CD4-positive, alpha-beta T cell treated with Interleukin-21 for 1 hour (primary cell): ENCODE results near the gene MPO.

Experiments
- DNase-seq: peaks from one replicate; pipeline ENCODE4 v3.0.0-alpha.2; 2020

The MPO gene, protein sequence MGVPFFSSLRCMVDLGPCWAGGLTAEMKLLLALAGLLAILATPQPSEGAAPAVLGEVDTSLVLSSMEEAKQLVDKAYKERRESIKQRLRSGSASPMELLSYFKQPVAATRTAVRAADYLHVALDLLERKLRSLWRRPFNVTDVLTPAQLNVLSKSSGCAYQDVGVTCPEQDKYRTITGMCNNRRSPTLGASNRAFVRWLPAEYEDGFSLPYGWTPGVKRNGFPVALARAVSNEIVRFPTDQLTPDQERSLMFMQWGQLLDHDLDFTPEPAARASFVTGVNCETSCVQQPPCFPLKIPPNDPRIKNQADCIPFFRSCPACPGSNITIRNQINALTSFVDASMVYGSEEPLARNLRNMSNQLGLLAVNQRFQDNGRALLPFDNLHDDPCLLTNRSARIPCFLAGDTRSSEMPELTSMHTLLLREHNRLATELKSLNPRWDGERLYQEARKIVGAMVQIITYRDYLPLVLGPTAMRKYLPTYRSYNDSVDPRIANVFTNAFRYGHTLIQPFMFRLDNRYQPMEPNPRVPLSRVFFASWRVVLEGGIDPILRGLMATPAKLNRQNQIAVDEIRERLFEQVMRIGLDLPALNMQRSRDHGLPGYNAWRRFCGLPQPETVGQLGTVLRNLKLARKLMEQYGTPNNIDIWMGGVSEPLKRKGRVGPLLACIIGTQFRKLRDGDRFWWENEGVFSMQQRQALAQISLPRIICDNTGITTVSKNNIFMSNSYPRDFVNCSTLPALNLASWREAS

DNA sequence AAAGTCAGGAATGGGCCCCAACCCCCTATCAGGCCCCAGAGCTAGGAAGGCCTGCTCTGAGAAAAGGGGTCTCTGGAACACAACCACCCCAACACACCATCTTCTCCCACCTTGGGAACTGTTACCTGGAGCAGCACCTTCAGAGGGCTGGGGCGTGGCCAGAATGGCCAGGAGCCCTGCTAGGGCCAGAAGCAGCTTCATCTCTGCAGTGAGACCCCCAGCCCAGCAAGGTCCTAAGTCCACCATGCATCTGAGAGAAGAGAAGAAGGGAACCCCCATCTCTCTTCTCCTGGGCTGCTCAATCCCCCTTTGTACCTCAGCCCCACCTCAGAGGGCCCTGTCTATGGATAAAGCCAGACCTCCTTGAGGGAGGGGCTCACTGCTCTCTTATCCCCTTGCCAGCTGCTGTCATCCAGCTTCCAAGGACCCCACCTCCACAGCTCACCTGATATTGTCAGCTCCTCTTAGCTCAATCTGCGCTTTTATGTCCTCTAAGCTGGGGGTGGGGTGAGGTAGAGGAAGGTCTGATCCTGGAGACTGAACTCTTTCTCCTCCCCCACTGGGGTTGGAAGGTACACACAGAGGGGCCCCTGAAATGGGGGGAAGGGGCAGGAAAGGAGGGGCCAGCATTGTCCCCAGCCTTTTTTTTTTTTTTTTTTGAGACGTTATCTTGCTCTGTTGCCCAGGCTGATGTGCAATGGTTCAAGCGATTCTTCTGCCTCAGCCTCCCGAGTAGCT, at the start of gene MPO:
Gene MPO (minus strand): TSS at position 456 of the 738 bp plus-strand sequence. CDS start 177 bp downstream, at position 279.
- DNase-seq = no peak

DNA sequence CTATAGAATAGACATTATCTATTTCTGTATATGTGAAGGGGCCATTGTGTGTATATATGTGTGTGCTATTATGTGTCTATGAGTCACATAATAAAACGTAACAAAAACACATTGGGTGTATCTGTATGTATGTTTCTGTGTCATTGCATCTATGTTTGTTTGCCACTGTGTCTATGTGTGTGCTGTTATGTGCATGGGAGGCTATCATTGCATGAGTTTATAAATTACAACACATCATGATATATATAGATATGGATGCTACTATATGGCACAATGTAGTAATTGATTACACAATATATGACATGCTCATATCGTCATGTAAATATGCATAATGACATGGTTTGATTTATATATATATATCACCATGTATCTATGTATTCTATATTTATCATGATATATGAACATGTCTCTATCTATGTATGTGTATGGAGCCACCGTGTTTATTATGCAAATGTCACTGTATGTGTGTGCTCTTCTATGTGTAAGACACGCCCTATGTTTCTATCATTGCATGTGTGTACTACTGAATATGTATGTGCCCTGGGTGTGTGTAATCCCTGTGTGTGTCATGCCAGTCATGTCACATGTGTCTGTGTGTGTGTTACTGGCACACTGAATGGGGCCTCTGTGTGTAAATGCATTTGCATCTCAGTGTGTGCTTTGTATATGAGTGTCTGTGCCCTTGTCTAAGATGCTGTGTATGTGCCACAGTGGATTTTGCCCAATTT, 49.2 kb upstream of the MPO start:
- peak; percentile 72 for DNase-seq

DNA sequence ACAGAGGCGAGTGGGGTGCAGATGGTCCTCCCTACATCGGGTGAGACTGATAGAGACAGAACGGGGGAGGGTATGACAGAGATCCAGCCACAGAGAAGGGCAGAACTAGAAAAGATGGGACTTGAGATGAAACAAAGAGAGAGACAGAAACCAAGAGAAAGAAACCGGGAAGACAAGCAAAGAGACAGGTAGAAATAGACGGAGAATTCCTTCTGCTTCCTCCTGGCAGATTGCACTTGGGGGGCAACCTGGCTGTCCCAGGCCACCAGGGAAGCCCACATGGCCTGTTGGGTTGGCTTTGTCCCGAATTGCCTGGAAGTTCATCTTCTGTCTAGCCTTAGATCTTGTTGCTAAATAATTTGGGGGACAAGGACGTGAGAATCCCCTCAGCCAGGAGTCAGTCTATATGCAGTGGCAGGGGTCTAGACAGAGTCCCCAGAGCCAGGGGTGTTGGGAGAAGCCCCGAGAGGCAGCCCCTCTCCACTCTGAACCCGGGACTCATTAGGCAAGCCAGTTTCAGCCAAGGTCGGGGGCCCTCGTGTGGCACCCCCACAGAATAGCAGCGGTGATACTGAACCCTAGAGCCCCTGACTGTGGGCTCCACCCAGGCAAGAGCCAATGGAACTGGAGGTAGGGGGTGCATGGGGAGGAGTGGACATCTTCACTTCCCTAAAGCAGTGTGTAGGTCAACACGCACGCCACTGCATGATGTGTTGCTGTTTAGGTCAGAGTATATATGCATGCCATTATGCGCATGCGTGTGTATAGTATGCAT, 48.5 kb upstream of the MPO start:
- peak; percentile 83 for DNase-seq

DNA sequence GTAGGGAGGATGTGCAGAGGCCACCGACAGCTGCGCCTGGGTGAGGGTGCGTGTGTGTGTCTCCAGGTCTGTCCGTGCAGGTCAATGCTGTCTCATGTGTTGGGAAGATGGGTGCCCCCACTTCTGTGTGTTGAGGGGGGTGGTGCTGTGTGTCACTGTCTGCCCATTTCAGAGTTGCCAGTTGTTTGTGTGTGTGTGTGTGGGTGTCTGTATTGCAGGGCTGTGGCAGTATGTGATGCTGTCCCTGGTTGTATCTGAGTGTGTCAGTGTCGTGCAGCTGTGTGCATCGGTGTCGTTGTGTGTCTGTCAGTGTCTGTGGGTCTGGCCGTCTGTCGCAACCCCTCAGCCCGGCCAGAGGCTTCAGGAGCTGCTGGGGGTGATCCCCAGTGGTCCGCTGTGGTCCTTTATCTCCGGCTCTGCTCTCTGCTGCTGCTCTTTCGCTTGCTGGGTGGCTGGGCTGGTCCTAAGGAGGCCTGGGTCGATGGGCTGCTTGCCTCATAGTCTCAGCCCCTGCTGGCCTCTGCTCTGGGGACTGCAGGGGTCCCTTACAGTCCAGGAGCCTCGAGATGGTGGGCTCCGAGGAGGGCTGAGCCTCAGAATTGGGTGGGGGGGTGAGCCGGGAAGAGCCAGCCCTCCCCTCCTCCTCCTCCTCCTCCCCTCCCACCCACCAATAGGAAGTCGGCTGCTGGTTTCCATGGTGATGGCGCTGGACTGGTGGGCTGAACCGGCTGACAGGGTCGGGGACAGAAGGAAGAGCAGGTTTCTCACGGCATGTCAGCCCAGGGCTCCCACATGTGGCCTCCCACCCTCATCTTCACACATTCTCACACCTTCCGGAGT, 47.7 kb upstream of the MPO start, which contains the start of gene TSPOAP1:
Gene TSPOAP1 (minus strand): TSS at position 601 of the 840 bp plus-strand sequence. CDS start 875 bp downstream, outside the sequence.
- peak; percentile 86 for DNase-seq

DNA sequence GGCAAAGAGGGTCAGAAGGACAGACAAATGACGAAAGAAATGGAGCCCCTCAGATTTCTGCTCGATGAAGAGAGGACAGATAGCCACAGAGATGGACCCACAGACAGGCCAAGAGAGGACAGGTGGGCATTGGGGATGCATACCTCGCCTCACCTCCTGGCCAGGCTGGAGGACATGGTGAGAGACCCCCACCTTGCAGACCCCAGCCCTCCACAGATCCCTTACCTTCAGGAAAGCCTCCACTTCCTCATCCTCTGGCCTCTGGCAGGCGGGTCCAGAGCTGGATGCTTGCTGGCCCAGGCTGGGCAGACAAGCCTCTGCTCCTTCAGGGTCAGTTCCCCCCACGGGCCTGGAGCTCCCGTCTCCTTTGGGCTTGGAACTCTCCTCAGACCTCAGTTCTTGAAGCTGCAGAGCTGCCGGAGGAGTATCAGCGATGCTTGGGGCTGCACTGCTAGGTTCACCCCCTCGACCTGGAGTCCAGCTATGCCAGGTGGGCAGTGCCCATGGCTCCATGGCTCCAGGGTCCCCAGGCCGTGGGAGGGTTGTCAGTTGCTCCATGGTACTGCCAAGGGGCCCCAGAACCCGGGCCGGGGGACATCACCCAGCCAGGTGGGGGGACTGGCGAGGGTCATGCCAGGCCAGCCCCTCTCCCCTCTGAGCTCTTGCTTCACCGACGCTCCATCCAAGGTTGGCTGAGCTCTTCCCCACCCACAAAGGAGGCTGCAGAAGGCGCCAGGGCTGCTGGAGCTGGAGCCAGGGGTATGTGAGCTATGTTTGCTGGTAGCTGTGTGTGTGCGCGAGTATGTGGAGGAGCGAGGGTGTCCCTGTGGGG, 46.8 kb upstream of the MPO start:
- peak; percentile 22 for DNase-seq

DNA sequence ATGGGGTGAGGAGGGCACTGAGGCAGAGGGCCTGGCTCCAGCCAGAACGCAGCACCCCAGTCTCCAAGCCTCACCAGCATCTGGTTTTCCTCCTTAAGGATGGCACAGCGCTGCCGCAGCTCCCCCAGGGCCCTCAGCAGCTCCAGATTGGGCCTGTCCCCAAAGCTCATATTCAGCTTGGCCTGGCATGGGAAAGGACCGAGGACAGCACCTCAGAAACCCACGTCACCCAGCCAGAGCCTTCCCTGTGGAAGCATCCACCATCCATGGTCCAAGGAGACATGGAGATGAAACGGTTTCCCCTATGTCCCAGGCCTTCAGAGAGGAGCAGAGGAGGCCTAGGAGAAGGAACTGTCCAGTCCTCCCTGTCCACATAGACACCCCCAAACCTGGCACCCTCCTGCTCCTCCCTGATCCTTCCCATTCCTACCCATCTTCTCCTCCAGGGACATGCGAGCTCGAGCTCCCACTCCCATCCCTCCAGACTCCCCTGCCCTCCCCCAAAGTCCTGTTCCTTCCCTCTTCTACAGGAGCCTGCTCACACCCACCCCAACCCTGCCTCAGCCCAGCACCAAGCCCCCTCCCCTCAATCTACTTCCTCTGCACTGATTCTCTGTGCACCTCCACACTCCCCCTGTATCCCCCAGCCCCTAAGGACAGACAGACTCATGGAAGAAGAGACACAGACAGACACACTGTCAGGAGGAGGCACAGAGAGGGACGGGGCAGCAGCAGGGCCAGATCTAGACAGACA, 46.1 kb upstream of the MPO start:
- no peak for DNase-seq

DNA sequence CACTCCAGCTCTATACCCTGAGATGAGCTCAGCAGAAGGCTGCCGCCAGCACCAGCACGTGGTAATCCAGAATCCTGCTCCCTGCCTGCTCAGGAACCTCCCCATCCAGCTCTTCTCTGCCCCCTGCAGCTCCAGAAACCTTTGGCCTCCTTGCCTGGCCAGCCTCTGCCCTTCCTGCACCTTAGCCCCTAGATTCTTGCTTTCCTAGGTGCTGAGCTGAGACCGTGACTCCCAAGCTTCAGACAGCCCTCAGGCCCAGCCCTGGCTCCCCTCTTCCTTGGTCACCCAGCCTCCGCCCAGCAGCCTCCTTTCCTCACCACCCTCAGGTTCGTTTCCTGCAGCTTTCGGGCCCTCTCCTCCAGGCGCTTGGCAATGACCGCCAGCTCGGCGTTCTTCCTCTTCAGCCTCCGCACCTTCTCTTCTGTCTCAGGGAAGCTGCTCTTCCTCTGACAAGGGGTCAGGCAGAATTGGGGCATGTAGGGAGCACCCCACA, 45.3 kb upstream of the MPO start:
- no peak for DNase-seq

DNA sequence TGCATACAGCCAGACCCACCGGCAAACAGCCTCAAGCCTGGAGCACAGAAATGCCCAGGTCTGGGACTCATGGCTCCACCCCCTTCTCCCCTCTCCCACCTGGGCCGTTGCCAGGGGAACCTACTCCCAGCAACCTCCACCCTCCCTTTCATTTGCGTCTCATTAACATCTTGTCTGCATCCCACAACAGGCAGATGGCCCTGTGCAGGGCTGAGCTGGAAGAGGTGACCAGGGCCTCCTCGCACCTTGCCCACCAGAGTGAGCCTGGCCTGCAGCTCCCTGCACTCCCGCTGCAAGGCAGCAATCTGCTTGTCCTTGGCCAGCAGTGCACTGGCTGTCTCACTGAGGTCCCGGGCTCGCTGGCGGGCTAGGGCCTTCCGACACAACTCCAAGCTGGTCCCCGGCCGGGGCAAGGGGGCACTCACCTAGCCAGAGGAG, 44.6 kb upstream of the MPO start:
- no peak for DNase-seq

DNA sequence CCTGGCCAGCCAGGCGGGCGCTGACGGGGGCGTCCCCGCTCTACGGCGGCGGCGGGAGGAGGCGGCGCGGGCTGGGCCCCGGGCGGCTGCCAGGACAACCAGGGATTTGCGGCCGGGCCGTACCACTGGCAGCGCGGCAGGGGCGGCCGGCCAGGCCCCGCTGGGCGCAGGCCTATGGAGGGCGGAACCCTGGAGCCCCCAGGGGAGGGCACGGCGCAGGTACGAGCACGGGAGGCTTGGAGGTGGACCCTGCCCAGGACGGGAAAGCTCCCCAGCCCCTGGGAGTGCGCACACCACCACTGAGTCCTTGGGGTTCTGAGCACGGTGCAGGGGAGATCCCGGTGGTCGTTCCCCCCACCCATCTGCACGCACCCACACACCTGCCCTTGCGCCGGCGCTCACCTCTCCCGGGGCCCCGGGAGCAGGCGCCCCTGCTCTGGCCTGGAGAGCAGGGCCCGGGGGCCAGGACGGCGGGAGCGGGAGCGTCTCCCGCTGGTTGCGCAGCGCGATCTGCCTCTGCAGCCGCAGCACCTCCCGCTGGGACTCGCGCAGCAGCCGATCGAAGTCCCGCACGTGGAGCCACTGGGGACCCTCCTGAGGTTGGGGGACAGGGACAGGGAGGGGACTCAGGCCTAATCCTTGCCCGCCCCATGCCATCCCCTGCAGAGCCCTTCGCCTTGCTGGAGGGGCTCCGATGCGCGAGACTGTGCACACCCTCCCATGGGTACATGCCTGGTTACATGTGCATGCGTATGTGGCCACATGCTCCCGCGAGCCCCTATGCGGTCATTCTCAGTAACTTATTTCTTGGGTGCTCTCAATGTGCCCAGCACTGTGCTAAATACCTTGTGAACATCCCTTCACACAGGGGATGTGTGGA, 43.9 kb upstream of the MPO start:
- no peak for DNase-seq

DNA sequence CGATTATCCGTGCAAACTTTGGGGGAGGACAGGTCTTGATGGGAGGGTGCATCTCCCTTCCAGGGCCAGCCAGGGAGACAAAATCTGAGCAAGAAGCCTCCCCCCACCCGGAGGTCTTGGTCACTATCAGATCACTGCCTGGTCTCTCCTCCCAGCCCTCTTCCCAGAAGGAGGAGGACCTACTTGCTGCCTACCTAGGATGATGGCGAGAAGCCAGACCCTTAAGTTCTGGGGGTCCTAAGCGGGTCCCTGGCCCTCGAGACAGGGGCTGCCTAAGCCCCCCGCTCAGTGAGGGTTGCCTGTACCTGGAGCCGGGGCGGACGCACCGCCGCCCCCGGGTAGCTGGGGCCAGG, 43.3 kb upstream of the MPO start:
- no peak for DNase-seq

DNA sequence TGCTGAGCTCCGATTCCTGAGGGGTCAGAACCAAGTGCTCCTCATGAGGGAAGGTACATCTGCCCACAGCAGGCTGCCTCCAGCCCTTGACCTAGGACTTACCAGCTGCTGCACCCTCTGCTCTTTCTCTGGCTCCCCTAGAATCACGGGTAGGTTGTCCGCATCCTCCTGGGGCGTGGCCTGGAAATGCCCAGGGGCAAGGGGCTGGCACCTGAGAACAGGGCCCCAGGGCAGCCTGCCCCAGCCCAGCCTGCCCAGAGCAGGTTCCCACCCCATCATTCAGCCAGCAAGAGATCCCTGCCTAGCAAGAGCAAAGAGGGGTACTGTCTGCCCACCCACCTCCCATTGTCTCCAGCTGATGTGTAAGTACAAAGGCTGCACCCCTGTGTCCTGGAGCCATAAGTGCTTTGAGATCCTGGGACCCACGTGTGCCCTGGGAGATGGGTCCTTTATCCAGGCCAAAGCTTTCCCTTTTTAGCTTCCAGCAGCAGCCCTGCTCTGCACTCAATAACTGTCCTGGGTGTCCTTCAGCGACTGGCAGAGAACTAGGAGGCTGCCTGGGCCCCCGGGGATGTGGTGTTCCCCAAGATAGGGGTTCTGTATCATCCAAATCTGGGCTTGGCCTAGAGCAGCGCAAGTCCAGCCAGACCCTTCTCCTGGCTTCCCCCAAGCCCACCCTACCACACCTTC, 42.8 kb upstream of the MPO start:
- no peak for DNase-seq

DNA sequence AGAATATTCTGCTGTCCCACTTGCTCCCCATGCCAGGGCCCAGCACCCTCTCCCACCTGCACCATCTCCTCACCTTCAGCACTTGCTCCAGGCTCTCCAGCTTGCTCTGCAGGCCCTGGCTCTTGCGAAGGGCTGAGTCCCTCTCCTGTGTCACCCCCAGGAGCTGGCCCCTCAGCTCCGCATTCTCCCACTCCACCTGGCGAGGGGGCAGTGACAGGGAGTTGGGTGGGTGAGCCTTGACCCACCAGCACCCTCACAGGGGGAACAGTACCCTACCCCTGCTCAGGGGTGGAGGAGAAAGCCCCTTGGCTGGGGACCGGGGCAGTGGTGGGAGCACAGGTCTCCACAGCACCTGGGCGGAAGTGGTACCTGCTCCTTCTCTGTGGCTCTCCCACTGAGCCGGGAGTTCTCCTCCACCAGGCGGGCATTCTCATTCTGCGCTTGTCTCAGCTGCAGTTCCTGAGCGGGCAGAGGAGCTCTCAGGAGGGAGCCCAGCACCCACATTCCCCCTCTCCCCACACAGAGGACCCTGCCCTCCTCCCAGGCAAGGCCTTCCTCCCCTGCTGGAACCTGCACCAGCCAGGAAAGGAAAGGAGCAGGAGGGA, 41.9 kb upstream of the MPO start:
- no peak for DNase-seq

DNA sequence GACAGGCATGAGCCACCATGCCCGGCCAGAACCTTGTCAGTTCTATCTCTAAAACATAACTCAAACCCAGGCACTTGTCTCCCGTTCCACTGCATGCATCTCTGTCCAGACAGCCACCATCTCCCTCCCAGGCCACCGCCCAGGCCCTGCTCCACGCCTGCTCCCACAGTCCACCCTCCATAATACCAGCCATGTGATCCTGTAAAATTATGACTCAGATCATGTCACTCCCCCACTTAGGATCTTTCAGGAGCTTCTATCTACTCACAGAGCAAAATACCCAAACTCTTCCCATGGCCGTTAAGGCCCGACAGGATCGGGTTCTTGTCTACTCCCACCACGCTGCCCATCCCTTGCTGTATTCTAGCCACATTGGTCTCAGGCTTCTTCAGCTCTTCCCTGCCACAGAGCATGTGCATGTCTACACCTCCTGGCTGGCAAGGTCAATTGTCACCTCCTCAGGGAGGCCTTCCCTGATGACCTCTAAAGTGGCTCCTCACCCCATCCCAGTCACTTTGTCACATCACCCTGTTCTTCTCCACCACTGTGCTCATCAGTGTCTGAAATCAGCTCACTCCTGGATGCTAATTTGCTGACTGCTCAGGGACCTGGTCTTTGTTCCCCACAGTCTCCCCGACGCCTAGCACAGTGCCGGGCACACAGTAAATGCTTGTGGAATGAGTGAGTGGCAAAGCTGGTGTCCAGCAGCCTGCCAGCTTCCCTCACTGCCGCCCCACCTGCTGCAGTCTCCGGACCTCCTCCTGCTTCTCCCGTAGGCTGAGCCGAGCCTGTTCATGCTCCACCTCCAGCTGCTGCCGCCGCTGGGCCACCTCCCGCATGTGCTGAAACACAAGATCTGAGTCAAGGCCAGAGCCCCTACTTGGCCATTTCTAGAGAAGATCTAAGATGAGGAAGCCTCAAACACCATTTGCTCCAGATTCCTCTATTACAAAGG, 41.1 kb upstream of the MPO start:
- DNase-seq = no peak

DNA sequence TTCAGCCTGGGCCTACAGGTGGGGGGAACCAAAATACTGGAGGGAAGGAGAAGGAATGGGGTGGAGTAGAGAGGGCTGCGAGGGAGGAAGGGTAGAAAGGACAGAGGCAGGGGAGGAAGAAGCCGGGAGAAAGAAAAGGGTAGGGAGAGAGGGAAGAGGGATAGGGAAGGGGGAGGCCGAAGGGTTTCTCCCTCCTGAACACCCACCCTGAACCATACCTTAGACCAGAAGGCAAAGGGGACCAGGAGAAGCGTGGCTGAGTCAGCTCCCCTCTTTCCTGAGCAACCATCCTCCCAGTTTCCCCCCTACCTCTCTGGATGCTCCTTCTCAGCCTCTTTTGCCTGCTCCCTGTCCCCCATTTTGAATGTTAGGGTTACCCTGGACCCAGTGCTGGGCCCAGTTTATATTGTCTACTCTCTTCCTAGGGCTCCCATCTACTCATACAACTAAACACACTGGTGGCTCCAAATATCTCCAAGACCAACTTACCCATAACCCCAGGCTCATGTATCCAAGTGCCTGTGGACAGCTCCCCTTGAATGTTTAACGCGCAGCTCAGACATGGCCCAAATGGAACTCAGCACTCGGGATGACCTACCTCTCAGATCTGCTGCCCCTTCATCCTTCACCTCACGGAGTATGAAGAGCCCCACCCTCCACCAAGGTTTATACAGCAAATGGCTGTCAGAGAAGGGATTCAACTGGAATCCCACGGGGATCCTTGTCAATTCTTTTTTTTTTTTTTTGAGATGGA, 40.0 kb upstream of the MPO start:
- DNase-seq = no peak

DNA sequence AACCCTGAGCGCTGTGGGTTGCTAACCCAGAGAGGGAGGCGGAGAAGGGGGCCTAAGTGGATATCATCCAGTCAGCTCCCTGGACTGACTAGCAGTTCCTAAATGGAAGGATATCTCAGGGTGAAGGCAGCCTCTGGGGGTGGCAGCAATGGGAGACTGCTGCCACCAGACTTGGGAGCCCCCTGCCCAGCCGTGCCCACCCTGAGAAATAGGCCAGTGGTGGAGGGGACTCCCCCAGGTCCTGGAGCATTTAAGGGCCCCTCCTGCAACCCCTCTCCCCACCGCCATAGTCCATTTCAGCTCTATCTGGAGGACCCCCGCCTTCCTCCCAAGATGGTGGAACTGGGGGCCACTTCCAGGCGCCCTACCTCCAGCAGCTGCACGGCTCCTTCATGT, 39.4 kb upstream of the MPO start:
- no peak for DNase-seq
